NCI-H2196 treated with DMSO at 0.1 percent for 48 hours (cell line): ENCODE results near the gene RAB23.

Source experiments
- DNase-seq: peaks from one replicate; lab custom pipeline; 2025; ENCODE audit not compliant: unreplicated experiment; lab: John Stamatoyannopoulos, UW

The RAB23 gene

GRCh38 chr6:57221936-57222742 lies at the start of gene RAB23:
Gene RAB23, minus strand, starts transcription at chr6:57222307. Its CDS starts 11,927 bp downstream, at chr6:57210380.
- DNase-seq = peak; percentile 60

- DNase-seq = no peak
These were observed 46.2 kb upstream of the RAB23 start for GRCh38 chr6:57268294-57268640.

- no peak for DNase-seq
These were observed 45.6 kb upstream of the RAB23 start for GRCh38 chr6:57267586-57268293.

- no peak for DNase-seq
These were observed 43.7 kb upstream of the RAB23 start for GRCh38 chr6:57265755-57266221.

- DNase-seq = no peak
These were observed 41.6 kb upstream of the RAB23 start for GRCh38 chr6:57263739-57264138.

- no peak for DNase-seq
These were observed 41.0 kb upstream of the RAB23 start for GRCh38 chr6:57262901-57263694.

- no peak for DNase-seq
These were observed 40.4 kb upstream of the RAB23 start for GRCh38 chr6:57262488-57262887.

- DNase-seq = no peak
These were observed 39.8 kb upstream of the RAB23 start for GRCh38 chr6:57261926-57262325.

GRCh38 chr6:57259064-57259463 lies 37.0 kb upstream of the RAB23 start:
- no peak for DNase-seq

- no peak for DNase-seq
These were observed 35.9 kb upstream of the RAB23 start for GRCh38 chr6:57257911-57258541.

- no peak for DNase-seq
These were observed 34.4 kb upstream of the RAB23 start for GRCh38 chr6:57256541-57256940.

- DNase-seq = no peak
These were observed 33.5 kb upstream of the RAB23 start for GRCh38 chr6:57255451-57256169.

GRCh38 chr6:57254055-57254717 lies 32.1 kb upstream of the RAB23 start:
- no peak for DNase-seq

- DNase-seq = no peak
These were observed 30.9 kb upstream of the RAB23 start for GRCh38 chr6:57252975-57253374.

- DNase-seq = no peak
These were observed 30.0 kb upstream of the RAB23 start for GRCh38 chr6:57252137-57252536.

- no peak for DNase-seq
These were observed 28.2 kb upstream of the RAB23 start for GRCh38 chr6:57250348-57250747.

- DNase-seq = no peak
These were observed 26.3 kb upstream of the RAB23 start for GRCh38 chr6:57248311-57248895.

- DNase-seq = no peak
These were observed 25.5 kb upstream of the RAB23 start for GRCh38 chr6:57247603-57248002.

- no peak for DNase-seq
These were observed 24.2 kb upstream of the RAB23 start for GRCh38 chr6:57246307-57246706.

- DNase-seq = no peak
These were observed 21.8 kb upstream of the RAB23 start for GRCh38 chr6:57243954-57244353.
